Measurements from ENCODE around the gene RAVER2. TPM values are rescaled to one million over a fixed set of nuclear protein-coding genes. Genes with fewer than 3 reads are reported as not detected.
A peak's percentile ranks its signal among the peaks of the same experiment; 100 is the strongest.

The RAVER2 gene, protein sequence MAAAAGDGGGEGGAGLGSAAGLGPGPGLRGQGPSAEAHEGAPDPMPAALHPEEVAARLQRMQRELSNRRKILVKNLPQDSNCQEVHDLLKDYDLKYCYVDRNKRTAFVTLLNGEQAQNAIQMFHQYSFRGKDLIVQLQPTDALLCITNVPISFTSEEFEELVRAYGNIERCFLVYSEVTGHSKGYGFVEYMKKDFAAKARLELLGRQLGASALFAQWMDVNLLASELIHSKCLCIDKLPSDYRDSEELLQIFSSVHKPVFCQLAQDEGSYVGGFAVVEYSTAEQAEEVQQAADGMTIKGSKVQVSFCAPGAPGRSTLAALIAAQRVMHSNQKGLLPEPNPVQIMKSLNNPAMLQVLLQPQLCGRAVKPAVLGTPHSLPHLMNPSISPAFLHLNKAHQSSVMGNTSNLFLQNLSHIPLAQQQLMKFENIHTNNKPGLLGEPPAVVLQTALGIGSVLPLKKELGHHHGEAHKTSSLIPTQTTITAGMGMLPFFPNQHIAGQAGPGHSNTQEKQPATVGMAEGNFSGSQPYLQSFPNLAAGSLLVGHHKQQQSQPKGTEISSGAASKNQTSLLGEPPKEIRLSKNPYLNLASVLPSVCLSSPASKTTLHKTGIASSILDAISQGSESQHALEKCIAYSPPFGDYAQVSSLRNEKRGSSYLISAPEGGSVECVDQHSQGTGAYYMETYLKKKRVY
- total RNA-seq = 1 to 10 TPM; 2.6 to 3.1 TPM

DNA sequence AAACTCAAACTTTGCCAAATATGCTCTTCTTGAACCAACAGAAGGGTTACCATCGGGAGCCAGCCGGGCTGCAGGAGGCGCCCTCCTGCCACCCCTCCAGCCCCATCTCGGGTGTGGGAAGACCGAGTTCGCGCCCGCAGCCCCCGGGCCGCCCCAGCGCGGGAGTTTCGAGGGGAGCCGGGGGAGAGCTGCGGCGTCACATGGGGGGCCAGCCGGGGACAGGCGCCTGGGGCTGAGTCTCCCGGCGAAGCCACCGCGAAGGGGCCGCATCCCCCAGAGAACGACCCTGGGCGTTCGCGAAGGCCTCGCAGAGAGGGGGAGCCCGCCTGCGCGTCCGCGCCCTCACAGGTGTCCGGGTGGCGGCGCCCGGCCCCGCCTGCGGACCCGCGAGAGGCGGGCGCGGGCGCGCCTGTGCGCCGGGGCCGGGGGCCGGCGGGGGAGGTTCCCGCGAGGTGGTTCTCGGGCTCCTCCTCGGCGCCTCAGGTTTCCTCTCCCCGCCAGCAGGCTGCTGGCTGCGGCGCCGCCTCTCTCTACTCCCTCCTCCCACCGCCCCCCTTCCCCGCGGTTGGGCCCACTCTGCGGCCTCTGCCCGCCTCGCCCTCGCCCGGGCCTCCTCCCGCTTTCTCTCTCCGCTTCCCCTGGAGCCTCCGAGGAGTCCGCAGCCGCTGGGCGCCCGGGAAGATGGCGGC lies at the start of gene RAVER2:
Gene RAVER2, plus strand, starts transcription at position 584 of the 689 bp plus-strand sequence. Its CDS starts 98 bp downstream, at position 682.
- Mint-ChIP-seq H3K9me3 (no peaks in the 10 kb centered on the region), H3K27ac (peak within 1 kb of the TSS; percentile 51), H3K4me3 (peak within 1 kb of the TSS; percentile 80), H3K4me1 (ENCODE audit: low read depth) (peaks cover 14% of the 10 kb centered on the region), H3K36me3 (ENCODE audit: low read depth) (no peaks in the 10 kb centered on the region), H3K27me3 (no peaks in the 10 kb centered on the region)
- CTCF ChIA-PET = interaction anchor here (1.1 to 1.7 kb wide), 6 partner anchors 24 to 465 kb away, joined by 3 to 9 read pairs (median 3); no protein-coding TSS in a partner anchor
- TF ChIP-seq, protein P1, sequence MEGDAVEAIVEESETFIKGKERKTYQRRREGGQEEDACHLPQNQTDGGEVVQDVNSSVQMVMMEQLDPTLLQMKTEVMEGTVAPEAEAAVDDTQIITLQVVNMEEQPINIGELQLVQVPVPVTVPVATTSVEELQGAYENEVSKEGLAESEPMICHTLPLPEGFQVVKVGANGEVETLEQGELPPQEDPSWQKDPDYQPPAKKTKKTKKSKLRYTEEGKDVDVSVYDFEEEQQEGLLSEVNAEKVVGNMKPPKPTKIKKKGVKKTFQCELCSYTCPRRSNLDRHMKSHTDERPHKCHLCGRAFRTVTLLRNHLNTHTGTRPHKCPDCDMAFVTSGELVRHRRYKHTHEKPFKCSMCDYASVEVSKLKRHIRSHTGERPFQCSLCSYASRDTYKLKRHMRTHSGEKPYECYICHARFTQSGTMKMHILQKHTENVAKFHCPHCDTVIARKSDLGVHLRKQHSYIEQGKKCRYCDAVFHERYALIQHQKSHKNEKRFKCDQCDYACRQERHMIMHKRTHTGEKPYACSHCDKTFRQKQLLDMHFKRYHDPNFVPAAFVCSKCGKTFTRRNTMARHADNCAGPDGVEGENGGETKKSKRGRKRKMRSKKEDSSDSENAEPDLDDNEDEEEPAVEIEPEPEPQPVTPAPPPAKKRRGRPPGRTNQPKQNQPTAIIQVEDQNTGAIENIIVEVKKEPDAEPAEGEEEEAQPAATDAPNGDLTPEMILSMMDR (IDR thresholded peaks at IDR 0.05) = peak; percentile 78
- ATAC-seq (peak; percentile 83), DNase-seq (peak; percentile 73)
- intact Hi-C loops (cut with micrococcal nuclease) = loop anchor here (5.0 kb wide), 1 partner anchor 83 kb away; no protein-coding TSS in a partner anchor
- POLR2A ChIA-PET = no interaction called here

DNA sequence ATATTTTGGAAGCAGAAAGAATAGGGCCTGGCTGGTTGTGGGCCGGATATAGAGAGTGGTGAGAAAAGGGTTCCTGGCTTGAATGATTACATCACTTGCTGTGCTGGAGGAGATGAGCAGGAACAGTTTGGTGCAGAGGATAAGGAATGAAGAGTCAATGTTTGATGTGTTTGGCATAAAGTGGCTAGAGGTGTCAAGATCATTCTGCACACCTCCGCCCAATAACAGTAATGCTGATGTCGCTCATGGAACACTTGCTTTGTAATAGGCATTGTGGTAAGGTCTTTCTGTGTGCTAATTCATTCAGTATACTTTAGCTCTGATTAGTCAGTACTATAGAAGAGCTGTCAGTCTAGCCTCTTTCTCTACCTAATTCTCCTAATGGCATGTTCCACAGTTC lies 48.0 kb upstream of the RAVER2 start:
- TF ChIP-seq, protein P1 (IDR thresholded peaks at IDR 0.05) = no peak
- H3K4me1 Mint-ChIP-seq (ENCODE audit: low read depth) = no peaks in the 10 kb centered on the region
- no peak overlapping the region for H3K4me3 Mint-ChIP-seq
- ChIA-PET CTCF (interaction anchor here (1.0 to 1.4 kb wide), 2 partner anchors 11 to 22 kb away, joined by 3 read pairs; no protein-coding TSS in a partner anchor), POLR2A (no interaction called here)
- no peak for ATAC-seq
- intact Hi-C loops (cut with micrococcal nuclease) = no loop called here
- H3K36me3 Mint-ChIP-seq (ENCODE audit: low read depth) = no peaks in the 10 kb centered on the region
- DNase-seq = no peak
- H3K27me3 Mint-ChIP-seq = no peaks in the 10 kb centered on the region
- no peaks in the 10 kb centered on the region for H3K9me3 Mint-ChIP-seq
- H3K27ac Mint-ChIP-seq = no peak overlapping the region

DNA sequence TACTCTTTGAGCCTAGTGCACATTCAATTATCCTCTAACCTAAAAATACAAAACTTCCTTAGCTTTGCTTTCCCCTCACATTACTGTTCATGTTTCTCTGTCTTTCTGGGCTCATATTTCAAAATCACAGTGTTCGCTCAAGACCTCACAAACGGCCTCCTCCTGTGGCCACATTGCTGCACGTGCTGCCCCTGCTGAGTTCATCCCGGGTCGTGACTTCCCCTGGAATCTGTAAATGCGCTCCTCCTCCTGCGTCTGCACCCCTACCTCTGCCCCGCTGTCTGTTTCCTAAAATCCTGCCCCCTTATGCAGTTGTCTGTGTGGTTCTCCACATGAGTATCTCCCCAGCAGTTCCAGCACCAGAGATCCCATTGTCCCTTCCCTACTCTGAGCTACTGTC lies 45.5 kb upstream of the RAVER2 start:
- ATAC-seq (no peak), DNase-seq (no peak)
- intact Hi-C loops (cut with micrococcal nuclease) = no loop called here
- ChIA-PET CTCF (interaction anchor here (1.3 kb wide), 1 partner anchor 124 kb away, joined by 3 read pairs; no protein-coding TSS in a partner anchor), POLR2A (no interaction called here)
- H3K27me3 Mint-ChIP-seq = peaks cover 4% of the 10 kb centered on the region
- TF ChIP-seq, protein P1 (IDR thresholded peaks at IDR 0.05) = no peak
- H3K9me3 Mint-ChIP-seq = no peaks in the 10 kb centered on the region
- H3K4me1 Mint-ChIP-seq (ENCODE audit: low read depth) = no peaks in the 10 kb centered on the region
- no peaks in the 10 kb centered on the region for H3K36me3 Mint-ChIP-seq (ENCODE audit: low read depth)
- no peak overlapping the region for H3K27ac Mint-ChIP-seq
- H3K4me3 Mint-ChIP-seq = no peak overlapping the region

DNA sequence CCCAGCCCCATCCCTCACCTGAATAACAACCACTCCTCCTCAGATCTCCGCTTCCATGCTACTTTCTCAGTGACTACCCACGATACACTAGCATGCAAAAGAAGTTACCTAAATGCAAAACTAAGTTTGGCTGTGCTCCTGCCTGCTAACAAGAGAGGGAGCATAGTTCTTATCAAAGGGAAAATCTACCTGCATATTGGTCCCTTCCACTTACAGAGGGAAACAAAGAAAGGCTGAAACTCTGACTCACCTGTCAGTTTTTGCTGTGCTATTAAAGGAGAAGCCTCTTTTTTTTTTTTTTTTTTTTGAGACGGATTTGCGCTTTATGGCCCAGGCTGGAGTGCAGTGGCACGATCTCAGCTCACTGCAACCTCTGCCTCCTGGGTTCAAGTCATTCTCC lies 43.8 kb upstream of the RAVER2 start:
- ChIA-PET POLR2A (no interaction called here), CTCF (no interaction called here)
- DNase-seq (no peak), ATAC-seq (no peak)
- Mint-ChIP-seq H3K27me3 (peaks cover 4% of the 10 kb centered on the region), H3K9me3 (no peaks in the 10 kb centered on the region), H3K36me3 (ENCODE audit: low read depth) (no peaks in the 10 kb centered on the region), H3K4me1 (ENCODE audit: low read depth) (no peaks in the 10 kb centered on the region), H3K4me3 (no peak overlapping the region), H3K27ac (no peak overlapping the region)
- TF ChIP-seq, protein P1 (IDR thresholded peaks at IDR 0.05) = no peak
- intact Hi-C loops (cut with micrococcal nuclease) = no loop called here

Data from activated CD8-positive, alpha-beta T cell treated with anti-CD3 and anti-CD28 coated beads for 36 hours (primary cell).